Loucy (cell line): ENCODE data around the gene KCTD19.

Experiments used
- H2AFZ ChIP-seq: fragments of 200-600 bp; sonication (generic); 2 replicates; pipeline ENCODE4 v1.6.0; 2016; ENCODE audit warnings: antibody characterized with exemption, mild to moderate bottlenecking, low read length, moderate library complexity
- H3F3A ChIP-seq: fragments of 200-600 bp; 2 replicates; pipeline ENCODE4 v1.6.0; 2016; ENCODE audit warnings: antibody characterized with exemption, low read depth, mild to moderate bottlenecking
- H3K27me3 ChIP-seq: fragments of 200-600 bp; sonication (generic); 2 replicates; pipeline ENCODE4 v1.6.1; 2014; ENCODE audit warnings: low read length, mild to moderate bottlenecking; ENCODE audit not compliant: insufficient read depth, poor library complexity, severe bottlenecking
- H3K36me3 ChIP-seq: fragments of 200-600 bp; sonication (generic); 2 replicates; pipeline ENCODE4 v1.6.1; 2016; ENCODE audit warnings: low read length; ENCODE audit not compliant: insufficient read depth
- H3K4me1 ChIP-seq: fragments of 200-600 bp; sonication (generic); 2 replicates; pipeline ENCODE4 v1.5.1; 2014; ENCODE audit warnings: low read length, mild to moderate bottlenecking; ENCODE audit not compliant: insufficient read depth, poor library complexity, severe bottlenecking
- H3K4me2 ChIP-seq: fragments of 200-600 bp; sonication (generic); 2 replicates; pipeline ENCODE4 v1.6.0; 2014; ENCODE audit warnings: antibody characterized with exemption, low read length, low read depth, mild to moderate bottlenecking; ENCODE audit not compliant: poor library complexity, severe bottlenecking
- H3K4me3 ChIP-seq: fragments of 200-600 bp; sonication (generic); 2 replicates; pipeline ENCODE4 v1.5.1; 2014; ENCODE audit warnings: low read length, mild to moderate bottlenecking, mixed read lengths; ENCODE audit not compliant: poor library complexity, severe bottlenecking
- H3K79me2 ChIP-seq: fragments of 200-600 bp; sonication (generic); 2 replicates; pipeline ENCODE4 v1.6.1; 2014; ENCODE audit warnings: low read length; ENCODE audit not compliant: insufficient read depth
- H3K9ac ChIP-seq: fragments of 200-600 bp; sonication (generic); 2 replicates; pipeline ENCODE4 v1.6.0; 2014; ENCODE audit warnings: mild to moderate bottlenecking, low read depth, low read length, moderate library complexity; ENCODE audit not compliant: poor library complexity, severe bottlenecking
- H3K9me2 ChIP-seq: fragments of 200-600 bp; sonication (generic); replicated peaks from 2 replicates; pipeline ENCODE4 v1.6.1; 2016; ENCODE audit warnings: low read depth, low read length, mixed read lengths
- H3K9me3 ChIP-seq: fragments of 200-600 bp; sonication (generic); 2 replicates; pipeline ENCODE4 v1.6.1; 2014; ENCODE audit warnings: mild to moderate bottlenecking, antibody characterized with exemption, low read length, low read depth; ENCODE audit not compliant: insufficient read depth
- H4K20me1 ChIP-seq: fragments of 200-600 bp; sonication (generic); 2 replicates; pipeline ENCODE4 v1.6.0; 2014; ENCODE audit warnings: antibody characterized with exemption, low read length, mild to moderate bottlenecking; ENCODE audit not compliant: insufficient read depth, poor library complexity, severe bottlenecking
- CTCF ChIP-seq: fragments of 200-600 bp; sonication (generic); conservative IDR thresholded peaks from 2 replicates; pipeline ENCODE4 v1.5.1; 2014; ENCODE audit warnings: mild to moderate bottlenecking, antibody characterized with exemption, low read length
- EZH2phosphoT487 ChIP-seq: fragments of 200-600 bp; IDR thresholded peaks from 2 replicates; pipeline ENCODE4 v1.6.1; 2018; ENCODE audit warnings: antibody characterized with exemption, mild to moderate bottlenecking, moderate library complexity, borderline replicate concordance

Gene KCTD19

GRCh38 chr16:67312719-67313118 lies 13.8 kb downstream of the KCTD19 start:
- no peaks in the 10 kb centered on the region for H3K9me2 ChIP-seq
- no peaks in the 10 kb centered on the region for H3K27me3 ChIP-seq
- peaks cover 12% of the 10 kb centered on the region for H3K4me1 ChIP-seq
- peak overlapping the region; percentile 2; the same call in 1 of the 2 replicates for H2AFZ ChIP-seq
- no peaks in the 10 kb centered on the region for H3K79me2 ChIP-seq
- no peak for TF ChIP-seq CTCF
- TF ChIP-seq EZH2phosphoT487: no peak
- no peaks in the 10 kb centered on the region for H3F3A ChIP-seq
- no peak overlapping the region for H3K4me3 ChIP-seq
- no peak overlapping the region for H3K4me2 ChIP-seq
- H3K9ac ChIP-seq: no peak overlapping the region
- no peaks in the 10 kb centered on the region for H3K36me3 ChIP-seq
- H3K9me3 ChIP-seq: no peaks in the 10 kb centered on the region
- H4K20me1 ChIP-seq: no peaks in the 10 kb centered on the region

GRCh38 chr16:67311607-67312488 lies 14.7 kb downstream of the KCTD19 start:
- H4K20me1 ChIP-seq: no peaks in the 10 kb centered on the region
- H3K4me3 ChIP-seq: no peak overlapping the region
- H2AFZ ChIP-seq: no peak overlapping the region; the same call in 1 of the 2 replicates
- no peaks in the 10 kb centered on the region for H3F3A ChIP-seq
- peaks cover 12% of the 10 kb centered on the region for H3K4me1 ChIP-seq
- H3K36me3 ChIP-seq: no peaks in the 10 kb centered on the region
- no peak for TF ChIP-seq CTCF
- TF ChIP-seq EZH2phosphoT487: no peak
- H3K9me2 ChIP-seq: no peaks in the 10 kb centered on the region
- H3K9me3 ChIP-seq: no peaks in the 10 kb centered on the region
- H3K9ac ChIP-seq: no peak overlapping the region
- H3K27me3 ChIP-seq: no peaks in the 10 kb centered on the region
- H3K79me2 ChIP-seq: no peaks in the 10 kb centered on the region
- no peak overlapping the region for H3K4me2 ChIP-seq

- no peak overlapping the region for H2AFZ ChIP-seq
Measured at GRCh38 chr16:67310561-67310960, 16.0 kb downstream of the KCTD19 start.

More at GRCh38 chr16:67310561-67310960, 16.0 kb downstream of the KCTD19 start:
- Histone ChIP-seq H3K36me3 (no peaks in the 10 kb centered on the region), H3K79me2 (no peaks in the 10 kb centered on the region), H3K4me3 (no peak overlapping the region), H3K9me2 (no peaks in the 10 kb centered on the region), H3K27me3 (no peaks in the 10 kb centered on the region), H3K9ac (no peak overlapping the region), H3K9me3 (no peaks in the 10 kb centered on the region), H3F3A (no peaks in the 10 kb centered on the region), H3K4me1 (peaks cover 12% of the 10 kb centered on the region), H3K4me2 (no peak overlapping the region), H4K20me1 (no peaks in the 10 kb centered on the region)
- no peak for TF ChIP-seq EZH2phosphoT487
- TF ChIP-seq CTCF: no peak
